Esophagus muscularis mucosa (tissue), 4 donors: Measurements from ENCODE around the gene SLC9B1. TPM values are rescaled to one million over a fixed set of nuclear protein-coding genes. Genes with fewer than 3 reads are reported as not detected.
A peak's percentile ranks its signal among the peaks of the same experiment; 100 is the strongest.

Experiments used
- DNase-seq: peaks from one replicate; pipeline ENCODE4 v3.0.0-alpha.2; 2017; ENCODE audit errors: extremely low spot score
- H3K27ac ChIP-seq, 4 donors: fragments of 200-600 bp; sonication (generic); replicated peaks in 1 of 4; 1 replicate in 3 of 4; 2 replicates in 1 of 4; pipeline ENCODE4 v1.5.1; 2016 to 2019; ENCODE audit warnings: mild to moderate bottlenecking in 1 of 4
- H3K27me3 ChIP-seq, 4 donors: fragments of 200-600 bp; sonication (generic); one replicate each; pipeline versions ENCODE4 v1.5.1 to v1.6.0; 2016 to 2019
- H3K36me3 ChIP-seq, 4 donors: fragments of 200-600 bp; sonication (generic); one replicate each; pipeline ENCODE4 v1.5.1; 2016 to 2019
- H3K4me1 ChIP-seq, 4 donors: fragments of 200-600 bp; sonication (generic); one replicate each; pipeline ENCODE4 v1.5.1; 2016 to 2019
- H3K4me3 ChIP-seq, 4 donors: fragments of 200-600 bp; sonication (generic); 1 replicate in 2 of 4; 2 replicates in 2 of 4; pipeline ENCODE4 v1.5.1; 2016 to 2019; ENCODE audit warnings: mild to moderate bottlenecking in 4 of 4, moderate library complexity in 1 of 4
- H3K9me3 ChIP-seq, 4 donors: fragments of 200-600 bp; sonication (generic); 1 replicate in 3 of 4; 2 replicates in 1 of 4; pipeline ENCODE4 v1.5.1; 2016 to 2019
- EP300 ChIP-seq: sonication (generic); formaldehyde crosslinking; IDR thresholded peaks from one replicate; pipeline ENCODE4 v1.6.1; 2017; ENCODE audit warnings: antibody characterized with exemption
- POLR2A ChIP-seq: fragments of 450-650 bp; IDR thresholded peaks from one replicate; pipeline ENCODE4 v1.6.1; 2017; ENCODE audit warnings: antibody characterized with exemption, moderate library complexity, mild to moderate bottlenecking, low read depth
- POLR2AphosphoS5 ChIP-seq, 2 donors: sonication (generic); formaldehyde crosslinking; IDR thresholded peaks; one replicate each; pipeline ENCODE4 v1.6.1; 2017; ENCODE audit warnings: antibody characterized with exemption in 2 of 2
- WGBS: methylation state at CpG from one replicate; pipeline ENCODE4 v1.1.5; 2018; 5-methylcytosine and 5-hydroxymethylcytosine counted together
- intact Hi-C: fragments of 100-400 bp; cut with DNase I; formaldehyde crosslinking; loops from one replicate; pipeline ENCODE4 v1.15.1; 2023
- total RNA-seq, 4 donors: library from RNA; depleted of rRNA; stranded (reverse); fragments of >200 nt; gene quantifications; one replicate each; pipeline versions ENCODE4 v1.1.0 to v1.2.1, GENCODE V29; 2016
- TF ChIP-seq, protein P1 (sequence below), 3 experiments: fragments of 200-600 bp in 2 of 3; fragments of 450-650 bp in 1 of 3; sonication (generic) in 2 of 3; IDR thresholded peaks; one replicate each; pipeline ENCODE4 v1.5.1; 2017 to 2019; ENCODE audit warnings: antibody characterized with exemption in 3 of 3, mild to moderate bottlenecking in 2 of 3, moderate library complexity in 1 of 3

Gene SLC9B1
- total RNA-seq, 4 donors from 2014 or later: 0.29 to 1.3 (median 0.99) TPM; not detected in 1

DNA sequence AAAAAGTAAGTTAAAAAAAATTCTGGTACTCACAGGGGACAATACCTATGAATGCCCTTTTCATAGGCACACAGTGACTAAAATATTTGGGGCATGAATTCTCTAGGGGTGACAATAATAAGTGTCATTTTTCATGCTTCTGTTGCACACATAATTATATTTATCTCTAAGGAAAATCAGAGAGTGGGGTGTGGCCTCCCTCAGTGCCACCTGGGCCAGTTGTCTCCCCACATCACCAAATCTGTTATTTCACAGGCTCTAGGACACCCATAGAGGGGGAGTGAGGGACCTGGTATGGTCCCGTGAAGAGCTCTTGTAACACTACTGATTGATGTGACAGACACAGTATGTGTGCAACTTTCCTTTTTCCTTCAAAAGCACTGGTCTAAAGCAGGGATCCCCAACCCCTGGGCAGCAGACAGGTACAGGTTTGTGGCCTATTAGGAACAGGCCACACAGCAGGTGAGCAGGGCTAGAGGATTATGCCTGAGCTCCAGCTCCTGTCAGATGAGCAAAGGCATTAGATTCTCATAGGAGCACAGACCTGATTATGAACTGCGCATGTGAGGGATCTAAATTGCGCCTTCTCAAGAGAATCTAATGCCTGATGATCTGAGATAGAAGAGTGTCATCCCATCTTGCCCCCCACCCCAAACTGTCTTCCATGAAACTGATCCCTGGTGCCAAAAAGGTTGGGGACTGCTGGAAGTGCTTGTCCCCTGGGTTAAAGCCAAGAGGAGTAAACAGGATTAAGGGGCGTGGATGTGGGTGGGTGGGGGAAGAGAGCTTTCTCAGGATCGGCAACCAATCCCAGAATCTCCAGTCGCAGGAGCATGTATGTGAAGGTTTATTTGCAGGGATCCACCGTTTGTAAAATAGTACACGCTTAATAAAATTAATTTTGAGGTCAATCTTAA lies 856 bp downstream of the SLC9B1 start:
- Histone ChIP-seq H3K36me3 (no peaks in the 10 kb centered on the region), H3K4me1 (peaks cover 7 to 18% (median 14%) of the 10 kb centered on the region in 4 donors), H3K27ac (peak overlapping the region; percentile 89 to 90 (median 90)), H3K4me3 (peak overlapping the region; percentile 53 to 63 (median 56)), H3K9me3 (no peaks in the 10 kb centered on the region), H3K27me3 (no peaks in the 10 kb centered on the region)
- intact Hi-C loops: loop anchor here (2.0 kb wide), 3 partner anchors 80 to 192 kb away; partner anchors contain the start of genes BDH2, CISD2 and UBE2D3
- WGBS: 35% methylated on average over 7 of the region's 8 CpGs
- no peak for TF ChIP-seq POLR2AphosphoS5 (IDR thresholded peaks at IDR 0.05)
- no peak for TF ChIP-seq POLR2A
- TF ChIP-seq, protein P1, sequence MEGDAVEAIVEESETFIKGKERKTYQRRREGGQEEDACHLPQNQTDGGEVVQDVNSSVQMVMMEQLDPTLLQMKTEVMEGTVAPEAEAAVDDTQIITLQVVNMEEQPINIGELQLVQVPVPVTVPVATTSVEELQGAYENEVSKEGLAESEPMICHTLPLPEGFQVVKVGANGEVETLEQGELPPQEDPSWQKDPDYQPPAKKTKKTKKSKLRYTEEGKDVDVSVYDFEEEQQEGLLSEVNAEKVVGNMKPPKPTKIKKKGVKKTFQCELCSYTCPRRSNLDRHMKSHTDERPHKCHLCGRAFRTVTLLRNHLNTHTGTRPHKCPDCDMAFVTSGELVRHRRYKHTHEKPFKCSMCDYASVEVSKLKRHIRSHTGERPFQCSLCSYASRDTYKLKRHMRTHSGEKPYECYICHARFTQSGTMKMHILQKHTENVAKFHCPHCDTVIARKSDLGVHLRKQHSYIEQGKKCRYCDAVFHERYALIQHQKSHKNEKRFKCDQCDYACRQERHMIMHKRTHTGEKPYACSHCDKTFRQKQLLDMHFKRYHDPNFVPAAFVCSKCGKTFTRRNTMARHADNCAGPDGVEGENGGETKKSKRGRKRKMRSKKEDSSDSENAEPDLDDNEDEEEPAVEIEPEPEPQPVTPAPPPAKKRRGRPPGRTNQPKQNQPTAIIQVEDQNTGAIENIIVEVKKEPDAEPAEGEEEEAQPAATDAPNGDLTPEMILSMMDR (IDR thresholded peaks at IDR 0.05): no peak
- TF ChIP-seq EP300: no peak
- no peak for DNase-seq

DNA sequence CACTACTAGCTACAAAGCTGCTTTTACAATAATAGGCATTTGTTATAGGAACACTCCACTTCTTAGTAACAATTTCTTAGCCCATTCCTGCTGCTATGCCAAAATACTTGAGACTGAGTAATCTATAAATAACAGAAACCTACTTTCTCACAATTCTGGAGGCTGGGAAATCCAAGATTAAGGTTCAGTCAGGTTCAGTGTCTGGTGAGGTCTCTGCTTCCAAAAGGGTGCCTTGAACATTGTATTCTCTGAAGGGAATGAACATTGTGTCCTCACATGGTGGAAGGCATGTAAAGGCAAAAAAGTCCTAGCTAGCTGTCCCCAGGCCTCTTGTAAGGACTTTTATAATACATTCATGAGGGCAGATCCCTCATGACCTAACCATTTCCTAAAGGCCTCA lies 7.0 kb downstream of the SLC9B1 start:
- Histone ChIP-seq H3K4me1 (peaks cover 19 to 29% (median 21%) of the 10 kb centered on the region in 4 donors), H3K36me3 (no peaks in the 10 kb centered on the region), H3K27me3 (no peaks in the 10 kb centered on the region), H3K4me3 (no peak overlapping the region), H3K27ac (peak overlapping the region; percentile 64 to 82 (median 78)), H3K9me3 (no peaks in the 10 kb centered on the region)
- TF ChIP-seq POLR2AphosphoS5 (IDR thresholded peaks at IDR 0.05) (peak; percentile 36 to 61), EP300 (peak; percentile 70)
- TF ChIP-seq, protein P1 (IDR thresholded peaks at IDR 0.05): no peak
- intact Hi-C loops: loop anchor here (5.0 kb wide), 1 partner anchor 390 kb away; no protein-coding TSS in a partner anchor
- DNase-seq: no peak

DNA sequence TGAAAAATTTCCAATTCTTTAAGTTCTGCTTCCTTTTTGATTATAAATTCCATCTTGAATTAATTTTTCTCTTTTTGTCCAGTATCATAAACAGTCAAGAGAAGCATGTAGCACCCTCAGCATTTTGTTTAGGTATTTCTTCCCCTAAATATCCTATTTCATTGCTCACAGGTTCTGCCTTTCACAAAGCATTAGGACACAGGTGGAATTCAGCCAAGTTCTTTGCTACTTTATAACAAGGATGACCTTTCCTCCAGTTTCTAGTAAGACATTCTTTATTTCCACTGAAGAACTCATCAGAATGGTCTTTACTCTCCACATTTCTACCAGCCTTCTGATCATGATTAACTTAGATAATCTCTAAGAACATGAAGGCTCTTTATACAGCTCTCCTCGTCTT lies 7.4 kb downstream of the SLC9B1 start:
- H3K9me3 ChIP-seq: no peaks in the 10 kb centered on the region
- H3K27ac ChIP-seq: peak overlapping the region; percentile 64 to 82 (median 78)
- H3K27me3 ChIP-seq: no peaks in the 10 kb centered on the region
- TF ChIP-seq POLR2AphosphoS5 (IDR thresholded peaks at IDR 0.05) (no peak), POLR2A (no peak), EP300 (no peak)
- TF ChIP-seq, protein P1 (IDR thresholded peaks at IDR 0.05): no peak
- 59% methylated on average over 1 of the region's 1 CpG for WGBS
- no peak for DNase-seq
- H3K4me3 ChIP-seq: no peak overlapping the region
- intact Hi-C loops: loop anchor here (5.0 kb wide), 1 partner anchor 390 kb away; no protein-coding TSS in a partner anchor
- H3K4me1 ChIP-seq: peaks cover 19 to 29% (median 21%) of the 10 kb centered on the region in 4 donors
- H3K36me3 ChIP-seq: no peaks in the 10 kb centered on the region

DNA sequence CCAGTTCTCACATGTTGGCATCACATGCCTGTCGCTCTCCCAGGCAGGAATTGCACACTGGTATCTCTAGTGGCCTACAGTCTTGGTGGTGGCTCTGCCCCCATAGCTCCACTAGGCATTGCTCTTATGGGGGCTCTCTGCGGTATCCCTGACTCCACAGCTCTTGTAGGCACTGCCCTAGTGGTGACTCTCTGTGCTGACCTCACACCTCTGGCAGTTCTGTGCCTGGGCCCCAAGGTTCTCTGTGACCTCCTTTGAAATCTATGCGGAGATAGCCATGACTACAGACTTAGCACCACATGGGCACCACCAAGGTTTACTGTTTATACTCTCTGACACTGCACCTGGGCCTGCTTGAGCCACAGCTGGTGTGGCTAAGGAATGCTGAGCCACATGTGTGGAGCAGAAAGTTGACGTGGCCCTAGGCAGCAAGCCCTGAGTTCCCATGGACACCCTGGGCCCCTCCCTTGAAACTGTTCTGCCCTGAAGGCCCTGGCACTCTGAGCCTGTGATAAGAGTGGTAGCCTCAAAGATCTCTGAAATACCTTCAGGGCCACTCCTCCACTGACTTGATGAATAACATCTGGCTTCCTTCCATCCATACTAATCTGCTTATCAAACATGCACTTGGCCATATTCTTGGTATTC lies 8.0 kb downstream of the SLC9B1 start:
- no peak overlapping the region for H3K4me3 ChIP-seq
- peaks cover 19 to 29% (median 21%) of the 10 kb centered on the region in 4 donors for H3K4me1 ChIP-seq
- H3K9me3 ChIP-seq: no peaks in the 10 kb centered on the region
- intact Hi-C loops: loop anchor here (2.0 to 5.0 kb wide), 2 partner anchors 183 to 389 kb away; no protein-coding TSS in a partner anchor
- H3K27me3 ChIP-seq: no peaks in the 10 kb centered on the region
- WGBS: 80% methylated on average over 4 of the region's 4 CpGs
- TF ChIP-seq, protein P1 (IDR thresholded peaks at IDR 0.05): no peak
- TF ChIP-seq POLR2A (no peak), POLR2AphosphoS5 (IDR thresholded peaks at IDR 0.05) (no peak), EP300 (no peak)
- DNase-seq: no peak
- peak overlapping the region; percentile 64 to 82 (median 78) for H3K27ac ChIP-seq
- H3K36me3 ChIP-seq: no peaks in the 10 kb centered on the region
